GM21515 (cell line): ENCODE measurements around the gene ZNF385D.

Source experiments
- ATAC-seq: cut with Tn5 transposase; IDR thresholded peaks from one replicate; pipeline ENCODE4 v1.9.1; 2021; ENCODE audit not compliant: unreplicated experiment

Gene ZNF385D

GRCh38 chr3:21682206-21682605 is 68.8 kb downstream of the ZNF385D start:
- no peak for ATAC-seq

- no peak for ATAC-seq
These were observed 77.6 kb downstream of the ZNF385D start for GRCh38 chr3:21673393-21673792.

GRCh38 chr3:21672303-21672702 is 78.7 kb downstream of the ZNF385D start:
- ATAC-seq = no peak

- ATAC-seq = no peak
These were observed 80.6 kb downstream of the ZNF385D start for GRCh38 chr3:21670386-21670785.

GRCh38 chr3:21668012-21668411 is 83.0 kb downstream of the ZNF385D start:
- ATAC-seq = no peak

- no peak for ATAC-seq
These were observed 85.4 kb downstream of the ZNF385D start for GRCh38 chr3:21665444-21666100.

GRCh38 chr3:21664996-21665395 is 86.0 kb downstream of the ZNF385D start:
- ATAC-seq = no peak

GRCh38 chr3:21662403-21662802 is 88.6 kb downstream of the ZNF385D start:
- no peak for ATAC-seq

GRCh38 chr3:21654662-21655061 is 96.3 kb downstream of the ZNF385D start:
- no peak for ATAC-seq

GRCh38 chr3:21654241-21654640 is 96.8 kb downstream of the ZNF385D start:
- no peak for ATAC-seq

- no peak for ATAC-seq
These were observed 101.5 kb downstream of the ZNF385D start for GRCh38 chr3:21649519-21649918.

- ATAC-seq = no peak
These were observed 103.0 kb downstream of the ZNF385D start for GRCh38 chr3:21647961-21648360.

- ATAC-seq = no peak
These were observed 105.7 kb downstream of the ZNF385D start for GRCh38 chr3:21645121-21645897.

- ATAC-seq = no peak
These were observed 106.7 kb downstream of the ZNF385D start for GRCh38 chr3:21644268-21644667.

- no peak for ATAC-seq
These were observed 107.3 kb downstream of the ZNF385D start for GRCh38 chr3:21643752-21644151.

GRCh38 chr3:21642433-21642832 is 108.6 kb downstream of the ZNF385D start:
- ATAC-seq = no peak

GRCh38 chr3:21641959-21642358 is 109.1 kb downstream of the ZNF385D start:
- ATAC-seq = no peak

- ATAC-seq = no peak
These were observed 112.5 kb downstream of the ZNF385D start for GRCh38 chr3:21638488-21638887.

GRCh38 chr3:21634112-21634511 is 116.9 kb downstream of the ZNF385D start:
- no peak for ATAC-seq

- ATAC-seq = no peak
These were observed 126.5 kb downstream of the ZNF385D start for GRCh38 chr3:21624524-21624923.

GRCh38 chr3:21621181-21621651 is 129.8 kb downstream of the ZNF385D start:
- ATAC-seq = no peak

GRCh38 chr3:21620511-21621155 is 130.4 kb downstream of the ZNF385D start:
- no peak for ATAC-seq
